Suprapubic skin (tissue), 4 donors: ENCODE results near the gene ESPN. TPM values are rescaled to one million over a fixed set of nuclear protein-coding genes. Genes with fewer than 3 reads are reported as not detected.
"Not testable (repeated sequence)": the region's sequence is repeated elsewhere in the genome, so short reads cannot be mapped to it uniquely, and the experiment has no call there.

ENCODE experiments used
- DNase-seq, 2 donors: peaks; one replicate each; pipeline ENCODE4 v3.0.0-alpha.2; 2019; ENCODE audit warnings: low spot score in 2 of 2
- H3K27ac ChIP-seq: fragments of 200-600 bp; sonication (generic); one replicate; pipeline ENCODE4 v1.5.1; 2019
- H3K27me3 ChIP-seq: fragments of 200-600 bp; sonication (generic); one replicate; pipeline ENCODE4 v1.5.1; 2019
- H3K36me3 ChIP-seq: fragments of 200-600 bp; sonication (generic); one replicate; pipeline ENCODE4 v1.5.1; 2019
- H3K4me1 ChIP-seq: fragments of 200-600 bp; sonication (generic); one replicate; pipeline ENCODE4 v1.5.1; 2019
- H3K4me3 ChIP-seq: fragments of 200-600 bp; sonication (generic); one replicate; pipeline ENCODE4 v1.5.1; 2019; ENCODE audit warnings: mild to moderate bottlenecking
- H3K9me3 ChIP-seq: fragments of 200-600 bp; sonication (generic); one replicate; pipeline ENCODE4 v1.5.1; 2019
- CTCF ChIP-seq, 2 donors: fragments of 200-600 bp in 1 of 2; fragments of 450-650 bp in 1 of 2; sonication (generic) in 1 of 2; IDR thresholded peaks; one replicate each; pipeline ENCODE4 v1.5.1; 2016 to 2019; ENCODE audit warnings: antibody characterized with exemption in 2 of 2, mild to moderate bottlenecking in 1 of 2, moderate library complexity in 1 of 2
- EP300 ChIP-seq: sonication (generic); formaldehyde crosslinking; IDR thresholded peaks from one replicate; pipeline ENCODE4 v1.6.1; 2017; ENCODE audit warnings: antibody characterized with exemption
- POLR2A ChIP-seq, 2 donors: fragments of 450-650 bp; IDR thresholded peaks; one replicate each; pipeline ENCODE4 v1.6.1; 2017; ENCODE audit warnings: antibody characterized with exemption in 2 of 2, mild to moderate bottlenecking in 2 of 2, moderate library complexity in 2 of 2
- POLR2AphosphoS5 ChIP-seq, 3 donors: sonication (generic); formaldehyde crosslinking; IDR thresholded peaks; one replicate each; pipeline ENCODE4 v1.6.1; 2017; ENCODE audit warnings: antibody characterized with exemption in 3 of 3
- WGBS: methylation state at CpG from one replicate; pipeline ENCODE4 v1.1.5; 2018; 5-methylcytosine and 5-hydroxymethylcytosine counted together
- total RNA-seq, 4 donors: library from RNA; depleted of rRNA; stranded (reverse); fragments of >200 nt; gene quantifications; one replicate each; pipeline ENCODE4 v1.1.0, GENCODE V29; 2016

Gene ESPN
- total RNA-seq, 4 donors from 2014 or later = 37.6 to 54.4 (median 48.8) TPM

DNA sequence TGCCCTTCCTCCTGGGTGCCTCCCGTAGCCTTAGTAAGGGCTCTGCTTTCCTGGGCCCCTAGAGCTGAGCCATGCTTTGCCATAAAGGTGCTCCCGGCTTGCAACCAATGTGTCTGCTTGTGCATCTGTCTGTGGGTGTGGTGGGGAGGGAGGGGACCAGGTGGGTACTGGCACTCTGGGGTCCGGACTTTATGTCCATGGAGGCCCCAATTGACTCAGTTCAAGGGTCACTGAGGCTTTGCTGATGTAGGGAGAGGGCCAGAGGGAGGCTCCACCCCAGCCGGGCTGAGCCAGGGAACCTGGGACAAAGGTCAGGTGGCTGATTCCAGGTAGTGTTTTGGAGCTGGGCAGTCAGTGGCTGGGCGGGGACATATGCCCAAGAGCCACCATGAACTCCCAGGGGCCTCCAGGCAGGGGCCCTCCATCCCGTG lies 26.4 kb downstream of the ESPN start:
- TF ChIP-seq CTCF (IDR thresholded peaks at IDR 0.05) (no peak), POLR2A (IDR thresholded peaks at IDR 0.05) (no peak), POLR2AphosphoS5 (IDR thresholded peaks at IDR 0.05) (no peak), EP300 (no peak)
- H3K4me3 ChIP-seq = no peak overlapping the region
- no peaks in the 10 kb centered on the region for H3K36me3 ChIP-seq
- peaks cover 100% of the 10 kb centered on the region for H3K27me3 ChIP-seq
- peaks cover 48% of the 10 kb centered on the region for H3K4me1 ChIP-seq
- WGBS = 68% methylated on average over 6 of the region's 6 CpGs
- no peaks in the 10 kb centered on the region for H3K9me3 ChIP-seq
- no peak overlapping the region for H3K27ac ChIP-seq
- DNase-seq = no peak

DNA sequence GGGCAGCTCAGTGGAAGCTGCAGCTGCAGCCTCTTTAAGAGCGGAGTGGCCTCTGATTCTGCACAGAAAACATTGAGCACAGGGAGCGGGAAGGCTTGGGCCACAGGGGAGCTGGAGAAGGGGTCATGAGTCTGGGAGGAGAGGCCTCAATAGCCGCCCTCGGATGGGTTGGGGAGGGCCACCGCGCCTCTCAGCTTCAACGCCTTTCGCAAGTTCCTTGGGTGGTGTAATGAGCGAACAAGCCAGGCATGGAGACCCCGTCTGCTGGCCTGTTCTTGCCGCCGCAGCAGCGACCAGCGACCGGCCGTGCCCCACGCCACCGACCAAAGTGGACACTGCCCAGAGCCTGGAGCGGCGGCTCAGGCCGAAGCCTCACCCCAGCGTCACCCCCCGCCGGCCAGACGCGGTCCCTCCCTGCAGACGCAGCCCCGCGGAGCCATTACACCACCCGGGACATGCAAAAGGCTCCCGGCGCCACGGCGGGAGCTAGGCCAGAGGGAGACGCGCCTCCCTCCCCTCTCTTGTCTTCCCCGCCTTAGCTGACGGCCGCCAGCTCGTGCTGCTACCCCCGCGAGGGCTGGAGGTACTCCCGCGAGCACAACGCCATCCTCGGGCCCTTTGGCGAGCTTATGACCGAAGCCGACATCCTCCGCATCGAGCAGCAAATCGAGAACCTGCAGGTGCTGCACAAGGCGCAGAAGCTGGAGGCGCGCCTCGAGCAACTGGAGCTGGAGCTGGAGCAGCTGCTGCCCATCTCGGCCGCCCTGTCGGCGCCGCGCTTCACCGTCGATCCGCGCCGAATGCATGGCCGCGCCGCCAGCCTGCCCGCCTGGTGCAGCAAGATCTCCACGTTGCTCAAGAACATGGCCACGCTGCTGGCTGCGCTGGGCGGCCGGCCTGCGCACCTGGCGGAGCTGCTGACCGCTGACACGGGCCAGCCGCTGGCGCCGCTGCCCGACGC lies 29.6 kb downstream of the ESPN start:
- Histone ChIP-seq H3K4me3 (peak overlapping the region; percentile 26), H3K27me3 (peaks cover 82% of the 10 kb centered on the region), H3K4me1 (peaks cover 22% of the 10 kb centered on the region)
- 30% methylated on average over 10 of the region's 85 CpGs for WGBS
- DNase-seq, H3K27ac ChIP-seq, H3K9me3 ChIP-seq, H3K36me3 ChIP-seq: not testable (repeated sequence)

DNA sequence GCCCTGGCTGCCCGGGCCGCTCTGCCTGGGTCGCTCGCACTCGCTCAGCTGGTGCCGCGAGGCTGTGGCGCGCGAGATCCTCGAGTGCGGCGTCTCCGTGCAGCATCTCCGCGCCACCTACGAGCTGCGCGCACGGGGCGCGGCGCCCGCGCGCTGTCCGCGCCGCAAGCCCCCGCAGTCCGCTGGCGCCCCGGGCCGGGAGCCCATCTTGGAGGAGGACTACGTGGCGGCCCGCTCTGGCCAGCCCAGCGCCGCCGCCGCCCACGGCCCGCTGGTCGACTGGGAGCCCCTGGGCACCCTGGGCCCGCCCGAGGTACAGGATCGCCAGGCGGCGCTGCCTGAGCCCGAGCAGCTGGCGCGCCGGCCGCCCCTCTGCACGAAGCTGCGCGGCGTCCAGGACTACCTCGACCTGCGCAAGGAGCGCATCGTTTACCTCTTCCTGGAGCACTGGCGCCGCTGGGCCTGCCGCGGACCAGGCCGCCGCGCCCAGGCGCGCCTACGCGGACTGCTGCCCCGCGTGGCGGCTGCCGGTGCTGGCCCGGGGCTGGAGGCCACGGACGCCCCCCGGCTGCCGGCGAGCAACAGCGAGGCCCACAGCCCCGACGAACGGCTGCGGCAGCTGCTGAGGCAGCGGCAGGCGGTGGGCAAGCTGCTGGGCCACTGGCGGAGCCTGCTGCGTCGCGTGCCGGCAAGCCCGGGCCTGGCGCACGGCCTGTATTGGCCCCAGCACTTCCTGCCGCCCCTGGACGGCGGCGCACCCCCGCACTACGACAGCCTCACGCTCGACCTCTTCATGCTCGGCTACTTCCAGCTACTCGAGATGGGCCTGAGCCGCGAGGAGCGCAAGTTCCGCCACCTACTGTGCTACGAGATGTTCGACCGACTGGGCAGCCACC lies 30.5 kb downstream of the ESPN start:
- TF ChIP-seq CTCF (IDR thresholded peaks at IDR 0.05) = no peak
- TF ChIP-seq POLR2AphosphoS5 (IDR thresholded peaks at IDR 0.05) = no peak
- TF ChIP-seq EP300 = no peak
- TF ChIP-seq POLR2A (IDR thresholded peaks at IDR 0.05) = no peak
- no peak for DNase-seq
- Histone ChIP-seq H3K27ac (no peak overlapping the region), H3K4me1 (peaks cover 26% of the 10 kb centered on the region), H3K9me3 (no peaks in the 10 kb centered on the region), H3K27me3 (peaks cover 73% of the 10 kb centered on the region), H3K36me3 (no peaks in the 10 kb centered on the region), H3K4me3 (peak overlapping the region; percentile 26)
- WGBS = 9% methylated on average over 19 of the region's 115 CpGs

- 70% methylated on average over 6 of the region's 58 CpGs for WGBS
- H3K36me3 ChIP-seq, H3K9me3 ChIP-seq, H3K4me3 ChIP-seq, DNase-seq, H3K27ac ChIP-seq: not testable (repeated sequence)
- Histone ChIP-seq H3K27me3 (peaks cover 65% of the 10 kb centered on the region), H3K4me1 (peaks cover 30% of the 10 kb centered on the region)
Measured at GRCh38 chr1:6455752-6456520, 31.4 kb downstream of the ESPN start.

DNA sequence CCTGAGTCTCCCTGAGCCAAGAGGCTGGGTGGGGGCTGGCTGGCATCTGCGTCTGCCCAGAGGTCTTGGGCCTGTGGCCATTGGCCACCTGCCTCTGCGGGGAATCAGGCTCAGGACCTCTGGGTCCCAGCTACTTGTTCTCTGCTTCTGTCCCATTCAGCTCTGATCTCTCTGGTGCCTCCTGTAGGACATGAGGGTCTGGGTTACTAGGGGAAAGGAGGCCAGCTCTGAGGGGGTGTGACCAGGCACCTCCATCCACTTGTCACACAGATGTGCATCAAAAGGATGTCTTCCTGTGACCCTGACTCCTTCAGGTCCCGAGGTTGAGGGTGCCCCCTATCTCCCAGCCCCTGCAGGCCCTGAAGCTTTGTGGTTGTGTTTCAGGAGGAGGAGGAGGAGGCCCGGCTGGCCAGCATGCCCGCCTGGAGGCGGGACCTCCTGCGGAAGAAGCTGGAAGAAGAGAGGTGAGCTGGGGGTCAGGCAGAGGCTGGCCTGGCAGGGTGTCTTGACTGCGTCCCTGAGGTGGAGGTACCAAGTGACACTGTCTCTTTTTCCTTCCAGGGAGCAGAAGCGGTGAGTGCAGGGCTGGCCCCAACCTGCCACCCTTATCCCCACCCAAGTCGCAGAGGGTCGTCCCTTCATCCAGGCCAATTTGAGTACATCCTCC lies 32.4 kb downstream of the ESPN start:
- Histone ChIP-seq H3K27me3 (peaks cover 58% of the 10 kb centered on the region), H3K4me3 (no peak overlapping the region), H3K9me3 (no peaks in the 10 kb centered on the region), H3K36me3 (peaks cover 7% of the 10 kb centered on the region), H3K27ac (no peak overlapping the region), H3K4me1 (peaks cover 34% of the 10 kb centered on the region)
- DNase-seq = no peak
- TF ChIP-seq CTCF (IDR thresholded peaks at IDR 0.05) = no peak
- no peak for TF ChIP-seq EP300
- TF ChIP-seq POLR2A (IDR thresholded peaks at IDR 0.05) = no peak
- TF ChIP-seq POLR2AphosphoS5 (IDR thresholded peaks at IDR 0.05) = no peak
- 75% methylated on average over 8 of the region's 11 CpGs for WGBS
